AG04450 (cell line): ENCODE data around the gene PHF10. TPM values are rescaled to one million over a fixed set of nuclear protein-coding genes. Genes with fewer than 3 reads are reported as not detected.

Experiments used
- CTCF ChIA-PET: fragments of 300-600, 350-600 bp; formaldehyde crosslinking; extraction: SDS; loops from one replicate; lab custom pipeline; 2022; ENCODE audit warnings: antibody characterized with exemption, inconsistent platforms; lab: Charles Lee
- POLR2A ChIA-PET: fragments of 350-600 bp; formaldehyde crosslinking; extraction: SDS; loops from one replicate; lab custom pipeline; 2021; ENCODE audit warnings: antibody characterized with exemption, inconsistent platforms; lab: Yijun Ruan, JAX
- DNase-seq: peaks from one replicate; pipeline ENCODE4 v3.0.0-alpha.2; 2011; ENCODE audit warnings: low read depth, low spot score
- H3K27ac ChIP-seq: one replicate; pipeline ENCODE4 v1.5.1; 2012; ENCODE audit warnings: low read depth, low read length, control low read depth
- H3K27me3 ChIP-seq: one replicate; pipeline ENCODE4 v1.6.0; 2012; ENCODE audit warnings: low read length; ENCODE audit not compliant: control insufficient read depth, insufficient read depth
- H3K4me3 ChIP-seq: 2 replicates; pipeline ENCODE4 v1.5.1; 2011; ENCODE audit warnings: mild to moderate bottlenecking, low read depth, low read length, control low read depth
- H3K9me3 ChIP-seq: 2 replicates; pipeline ENCODE4 v1.5.1; 2012; ENCODE audit warnings: low read length; ENCODE audit not compliant: control insufficient read depth, insufficient read depth
- polyA plus RNA-seq: library from polyadenylated mRNA; depleted of rRNA; stranded (reverse); fragments of >200 nt; gene quantifications from 2 replicates; pipeline ENCODE4 v1.2.3, GENCODE V29; 2011
- TF ChIP-seq, protein P1 (sequence below): IDR thresholded peaks from 2 replicates; pipeline ENCODE4 v1.5.1; 2011; ENCODE audit warnings: low read depth, low read length, control low read depth, inconsistent platforms

PHF10 gene
- polyA plus RNA-seq, 1 experiment, result 25.9 TPM

DNA sequence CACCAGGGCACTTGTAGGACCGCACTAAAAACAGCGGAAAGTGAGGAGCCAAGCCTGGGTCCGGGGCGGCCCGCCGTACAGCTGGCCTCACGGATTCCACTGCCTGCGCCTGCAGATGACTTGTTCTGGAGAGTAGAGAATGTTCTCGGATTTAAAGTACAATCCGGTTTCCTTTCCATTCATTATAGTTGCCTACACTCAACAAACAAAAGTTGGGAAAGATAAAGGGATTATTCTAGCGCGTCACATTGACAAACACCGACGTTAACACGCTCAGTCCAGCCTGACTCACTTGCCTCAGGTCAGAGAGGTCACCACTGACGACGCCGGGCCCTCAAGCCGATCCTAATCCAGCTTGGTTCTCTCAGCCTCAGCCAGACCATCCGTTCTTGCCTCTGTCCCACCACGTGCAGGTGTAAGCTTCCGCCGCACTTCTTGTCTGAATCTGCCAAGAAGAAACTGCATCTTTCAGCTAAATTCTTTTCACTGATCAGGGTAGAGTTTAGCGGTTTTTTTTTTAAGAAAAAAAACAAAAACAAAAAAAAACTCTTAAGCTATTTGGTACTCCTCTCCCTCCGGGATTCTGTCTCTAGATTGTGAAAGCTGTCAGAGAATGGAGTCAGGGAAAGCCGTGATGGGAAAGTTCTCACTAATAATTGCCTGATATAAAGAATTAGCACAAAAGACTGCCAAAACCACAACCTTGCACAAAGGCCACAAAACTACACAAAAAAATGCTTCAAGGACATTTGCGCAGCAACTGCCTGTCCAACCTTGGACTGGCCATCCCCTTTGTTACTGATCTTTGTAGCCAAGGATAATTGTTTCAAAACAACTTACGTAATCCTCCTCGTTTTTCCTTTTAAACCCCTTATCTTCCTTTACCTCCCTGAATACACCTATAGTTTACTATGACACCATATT is 1.1 kb upstream of the PHF10 start:
- H3K27me3 ChIP-seq, result no peaks in the 10 kb centered on the region
- no peaks in the 10 kb centered on the region; the same call in 1 of the 2 replicates for H3K9me3 ChIP-seq
- CTCF ChIA-PET, result interaction anchor here (1.8 kb wide), 1 partner anchor 107 kb away, joined by 5 read pairs; no protein-coding TSS in a partner anchor
- peak overlapping the region; percentile 64 for H3K4me3 ChIP-seq
- peak; percentile 49 for DNase-seq
- POLR2A ChIA-PET, result interaction anchor here (1.2 to 1.3 kb wide), 2 partner anchors 24 to 25 kb away, joined by 5 to 6 read pairs; partner anchors contain the start of genes C6orf120 and WDR27
- peak overlapping the region; percentile 83 for H3K27ac ChIP-seq
- TF ChIP-seq, protein P1, sequence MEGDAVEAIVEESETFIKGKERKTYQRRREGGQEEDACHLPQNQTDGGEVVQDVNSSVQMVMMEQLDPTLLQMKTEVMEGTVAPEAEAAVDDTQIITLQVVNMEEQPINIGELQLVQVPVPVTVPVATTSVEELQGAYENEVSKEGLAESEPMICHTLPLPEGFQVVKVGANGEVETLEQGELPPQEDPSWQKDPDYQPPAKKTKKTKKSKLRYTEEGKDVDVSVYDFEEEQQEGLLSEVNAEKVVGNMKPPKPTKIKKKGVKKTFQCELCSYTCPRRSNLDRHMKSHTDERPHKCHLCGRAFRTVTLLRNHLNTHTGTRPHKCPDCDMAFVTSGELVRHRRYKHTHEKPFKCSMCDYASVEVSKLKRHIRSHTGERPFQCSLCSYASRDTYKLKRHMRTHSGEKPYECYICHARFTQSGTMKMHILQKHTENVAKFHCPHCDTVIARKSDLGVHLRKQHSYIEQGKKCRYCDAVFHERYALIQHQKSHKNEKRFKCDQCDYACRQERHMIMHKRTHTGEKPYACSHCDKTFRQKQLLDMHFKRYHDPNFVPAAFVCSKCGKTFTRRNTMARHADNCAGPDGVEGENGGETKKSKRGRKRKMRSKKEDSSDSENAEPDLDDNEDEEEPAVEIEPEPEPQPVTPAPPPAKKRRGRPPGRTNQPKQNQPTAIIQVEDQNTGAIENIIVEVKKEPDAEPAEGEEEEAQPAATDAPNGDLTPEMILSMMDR, result no peak

DNA sequence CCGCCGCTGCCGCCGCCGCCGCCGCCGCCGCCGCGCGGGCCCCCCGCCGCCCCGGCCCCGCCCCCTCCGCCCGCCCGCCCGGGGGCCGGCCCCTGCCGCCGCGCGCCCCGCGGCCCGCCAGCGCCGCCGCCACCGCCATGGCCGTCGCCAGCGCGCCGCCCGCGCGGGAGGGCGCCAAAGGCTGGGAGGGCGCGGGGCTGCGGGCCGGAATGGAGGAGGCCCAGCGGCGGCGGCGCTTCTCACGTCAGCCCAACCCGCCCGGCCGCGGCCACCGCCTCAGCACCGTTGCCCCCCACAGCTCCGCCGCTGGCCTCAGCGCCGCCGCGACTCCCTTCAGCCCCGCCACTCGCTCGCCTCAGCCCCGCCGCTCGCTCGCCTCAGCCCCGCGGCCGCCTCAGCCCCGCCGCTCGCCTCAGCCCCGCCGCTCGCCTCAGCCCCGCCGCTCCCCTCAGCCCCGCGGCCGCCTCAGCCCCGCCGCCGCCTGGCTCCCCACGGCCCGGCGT is 258 bp downstream of the PHF10 start:
- Histone ChIP-seq H3K27ac (no peak overlapping the region), H3K27me3 (no peaks in the 10 kb centered on the region), H3K4me3 (peak overlapping the region; percentile 56), H3K9me3 (no peaks in the 10 kb centered on the region; the same call in 1 of the 2 replicates)
- TF ChIP-seq, protein P1, result no peak
- CTCF ChIA-PET, result no interaction called here
- POLR2A ChIA-PET, result interaction anchor here (1.3 kb wide), 1 partner anchor 28 kb away, joined by 3 read pairs; the partner anchor contains the start of genes DYNLT2 and ERMARD
- DNase-seq, result no peak

DNA sequence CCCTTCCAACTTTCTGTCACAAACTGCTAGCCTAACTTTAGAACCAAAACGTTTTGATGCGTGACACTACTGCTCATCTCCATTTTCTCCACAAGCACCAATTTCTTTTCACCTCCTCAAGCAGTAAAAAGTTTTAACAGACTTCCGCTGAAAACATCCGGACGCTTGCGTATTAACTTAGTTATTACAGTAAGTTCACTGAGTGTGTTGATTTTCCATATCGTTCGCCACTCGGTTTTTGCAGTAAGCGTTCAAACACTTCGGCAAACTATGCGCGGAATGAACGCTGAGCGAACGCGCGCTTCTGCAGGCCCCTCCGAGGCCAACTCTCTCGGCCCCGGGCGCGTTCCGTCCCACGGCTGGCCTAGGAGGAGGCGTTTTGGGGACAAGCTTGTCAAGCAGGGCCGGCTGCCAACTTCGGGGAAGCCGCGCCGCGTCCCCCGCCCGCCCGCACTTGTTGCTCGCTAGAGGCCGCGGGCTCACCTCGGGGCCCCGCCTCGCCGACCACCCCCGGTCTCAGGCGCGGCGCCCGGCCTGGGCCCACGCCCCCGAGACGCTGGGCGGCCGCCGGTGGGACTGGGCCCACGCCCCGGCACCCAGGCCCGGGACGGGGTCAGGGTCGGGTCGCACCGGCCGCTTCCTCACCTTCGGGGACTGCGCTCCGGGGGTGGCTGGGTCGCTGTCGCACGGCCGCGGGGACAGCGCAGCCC is 945 bp downstream of the PHF10 start:
- Histone ChIP-seq H3K9me3 (no peaks in the 10 kb centered on the region; the same call in 1 of the 2 replicates), H3K4me3 (peak overlapping the region; percentile 71), H3K27ac (peak overlapping the region; percentile 79), H3K27me3 (no peaks in the 10 kb centered on the region)
- CTCF ChIA-PET, result no interaction called here
- POLR2A ChIA-PET, result interaction anchor here (1.1 to 1.3 kb wide), 2 partner anchors 15 to 28 kb away, joined by 3 read pairs; partner anchors contain the start of genes DYNLT2 and ERMARD
- TF ChIP-seq, protein P1, result no peak
- DNase-seq, result peak; percentile 24

DNA sequence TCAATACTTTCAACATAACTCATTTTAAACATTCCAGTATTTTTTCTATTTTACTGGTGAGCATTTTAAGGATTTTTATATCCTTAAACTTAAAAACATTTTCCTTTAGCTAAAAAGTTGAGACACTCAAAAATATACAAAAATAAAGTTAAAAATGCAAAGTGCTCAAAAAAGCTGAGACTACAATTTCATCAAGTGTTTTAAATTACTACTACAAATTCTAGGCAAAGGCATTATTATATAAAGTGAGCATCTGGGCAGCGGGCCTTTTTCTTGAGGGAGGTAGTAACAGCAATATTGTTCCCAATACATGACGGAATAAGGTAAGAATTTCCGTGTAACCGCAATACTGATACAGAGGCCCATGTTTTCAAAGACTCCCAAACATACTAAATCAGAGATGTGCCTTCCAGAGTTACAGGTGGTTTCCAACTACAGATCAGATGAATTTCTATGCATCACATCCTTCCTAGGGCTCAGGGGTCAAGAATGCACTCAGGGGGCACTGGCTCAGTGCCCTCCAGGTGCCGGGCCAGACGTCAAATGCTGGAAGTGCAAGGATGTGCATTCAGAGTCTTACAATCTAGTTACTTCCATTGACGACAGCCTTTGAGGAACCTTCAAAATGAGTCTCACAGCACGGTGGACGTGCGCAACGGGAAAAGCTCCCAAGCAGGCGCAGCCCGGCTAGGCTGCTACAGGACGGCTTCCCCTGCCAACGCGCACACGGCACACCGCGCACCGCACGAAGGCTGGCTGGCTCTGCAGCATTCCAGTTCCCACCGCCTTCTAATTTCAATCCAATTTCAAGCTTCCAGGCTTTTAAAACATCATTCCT is 1.7 kb downstream of the PHF10 start:
- peak overlapping the region; percentile 71 for H3K4me3 ChIP-seq

More for the DNA sequence above, 1.7 kb downstream of the PHF10 start:
- ChIA-PET CTCF (interaction anchor here (1.6 to 1.8 kb wide), 2 partner anchors 67 to 766 kb away, joined by 5 to 6 read pairs; no protein-coding TSS in a partner anchor), POLR2A (interaction anchor here (1.1 to 2.0 kb wide), 3 partner anchors 14 to 29 kb away, joined by 3 to 4 read pairs (median 3); partner anchors contain the start of genes DYNLT2 and ERMARD)
- H3K27me3 ChIP-seq, result no peaks in the 10 kb centered on the region
- TF ChIP-seq, protein P1, result no peak
- peak; percentile 18 for DNase-seq
- peak overlapping the region; percentile 79 for H3K27ac ChIP-seq
- H3K9me3 ChIP-seq, result no peaks in the 10 kb centered on the region; the same call in 1 of the 2 replicates
